K562 (cell line): Measurements from ENCODE around the gene SNX10. TPM values are rescaled to one million over a fixed set of nuclear protein-coding genes. Genes with fewer than 3 reads are reported as not detected.

Experiments used
- ATAC-seq: fragments of 200-7000 bp; cut with Tn5 transposase; 3 replicates; pipeline ENCODE4 v1.9.1; 2020; ENCODE audit warnings: moderate library complexity
- BruUV-seq: library from RNA; stranded (reverse); fragments of 400-500 nt; replicated peaks from 2 replicates; lab custom pipeline; 2021; lab: Mats Ljungman, UMichigan
- CTCF ChIA-PET: fragments of 300-600 bp; formaldehyde crosslinking; extraction: SDS; loops from one replicate; lab custom pipeline; 2021; ENCODE audit warnings: low intra/inter-chr PET ratio; lab: Yijun Ruan, JAX
- POLR2A ChIA-PET: fragments of 300-600, 350-650 bp; sonication (Branson Sonifier 250); formaldehyde crosslinking; extraction: SDS; loops from one replicate; lab custom pipeline; 2021; ENCODE audit warnings: antibody characterized with exemption, inconsistent platforms; lab: Yijun Ruan, JAX
- DNase-seq, 4 experiments: peaks; one replicate each; pipeline versions ENCODE4 v3.0.0 to v3.0.0-alpha.2; 2011 to 2018; ENCODE audit warnings: low spot score in 3 of 4, mixed read lengths in 3 of 4; ENCODE audit errors: extremely low read depth in 1 of 4
- FAIRE-seq: peaks from 2 replicates; lab custom pipeline; 2011; peaks lifted over from hg19 to GRCh38; lab: Jason Lieb, UNC
- H2AFZ ChIP-seq: 2 replicates; pipeline ENCODE4 v1.6.0; 2011; ENCODE audit warnings: low read depth, low read length, control low read depth, inconsistent platforms
- H3K27ac ChIP-seq: fragments of 200-600 bp; 3 replicates; pipeline ENCODE4 v1.8.0; 2011; ENCODE audit warnings: low read depth, mild to moderate bottlenecking, control low read depth, inconsistent platforms, low read length, moderate library complexity, mixed read lengths; ENCODE audit errors: extremely low read depth
- H3K27me3 ChIP-seq, 2 experiments: fragments of 300-600 bp in 1 of 2; 2 replicates in 1 of 2; 3 replicates in 1 of 2; pipeline versions ENCODE4 v1.6.0 to v1.8.0; 2011; ENCODE audit warnings: inconsistent platforms in 2 of 2, low read length in 2 of 2, mild to moderate bottlenecking in 1 of 2, mixed read lengths in 1 of 2, moderate library complexity in 1 of 2; ENCODE audit not compliant: control insufficient read depth in 2 of 2, insufficient read depth in 2 of 2
- H3K36me3 ChIP-seq: fragments of 300-600 bp; 3 replicates; pipeline ENCODE4 v1.8.0; 2011; ENCODE audit warnings: mild to moderate bottlenecking, low read length, inconsistent platforms; ENCODE audit not compliant: control insufficient read depth, insufficient read depth
- H3K4me1 ChIP-seq, 2 experiments: fragments of 200-600 bp in 1 of 2; replicated peaks in 1 of 2; 2 replicates in 1 of 2; 3 replicates in 1 of 2; pipeline versions ENCODE4 v1.5.1 to v1.8.0; 2011; ENCODE audit warnings: inconsistent platforms in 2 of 2, low read length in 2 of 2, mild to moderate bottlenecking in 1 of 2, mixed read lengths in 1 of 2, moderate library complexity in 1 of 2; ENCODE audit not compliant: control insufficient read depth in 2 of 2, insufficient read depth in 2 of 2
- H3K4me2 ChIP-seq: 2 replicates; pipeline ENCODE4 v1.6.1; 2011; ENCODE audit warnings: low read length, control low read depth, inconsistent platforms, mixed read lengths; ENCODE audit not compliant: insufficient read depth
- H3K4me3 ChIP-seq: fragments of 200-600 bp; sonication (generic), shearing (Covaris generic); 2 replicates; pipeline ENCODE4 v1.5.1; 2016; ENCODE audit warnings: control low read depth, inconsistent platforms
- H3K79me2 ChIP-seq: fragments of 200-600 bp; 3 replicates; pipeline ENCODE4 v1.8.0; 2011; ENCODE audit warnings: low read length, inconsistent platforms; ENCODE audit not compliant: control insufficient read depth, insufficient read depth
- H3K9ac ChIP-seq, 2 experiments: 2 replicates each; pipeline versions ENCODE4 v1.6.0 to v1.6.1; 2011; ENCODE audit warnings: low read depth in 2 of 2, low read length in 2 of 2, control low read depth in 1 of 2, inconsistent platforms in 1 of 2, mild to moderate bottlenecking in 1 of 2, mixed read lengths in 1 of 2; ENCODE audit not compliant: insufficient read depth in 1 of 2
- H3K9me1 ChIP-seq: one replicate; pipeline ENCODE4 v1.6.0; 2011; ENCODE audit warnings: inconsistent platforms, mild to moderate bottlenecking, low read length, moderate library complexity; ENCODE audit not compliant: control insufficient read depth, insufficient read depth
- H3K9me3 ChIP-seq: replicated peaks from 2 replicates; pipeline ENCODE4 v1.5.1; 2011; ENCODE audit warnings: low read depth, low read length, inconsistent platforms; ENCODE audit not compliant: control insufficient read depth, insufficient read depth
- H4K20me1 ChIP-seq: replicated peaks from 2 replicates; pipeline ENCODE4 v1.6.1; 2011; ENCODE audit warnings: low read length, inconsistent platforms, mixed read lengths; ENCODE audit not compliant: control insufficient read depth, insufficient read depth
- AFF1 ChIP-seq, 2 experiments: fragments of 450-650 bp; IDR thresholded peaks; 2 replicates each; pipeline ENCODE4 v1.6.1; 2018; ENCODE audit warnings: mild to moderate bottlenecking in 2 of 2, low read depth in 1 of 2; ENCODE audit not compliant: partially characterized antibody in 2 of 2
- BHLHE40 ChIP-seq: IDR thresholded peaks from 2 replicates; pipeline ENCODE4 v1.6.1; 2011; ENCODE audit warnings: low read length, improper control_type of control experiment
- FIP1L1 ChIP-seq: fragments of 200-400 bp; formaldehyde crosslinking; IDR thresholded peaks from 2 replicates; pipeline ENCODE4 v1.6.1; 2018; ENCODE audit warnings: mild to moderate bottlenecking, low read depth, low read length; ENCODE audit not compliant: poor library complexity, severe bottlenecking
- FOXP1 ChIP-seq: sonication (generic); formaldehyde crosslinking; IDR thresholded peaks from 2 replicates; pipeline ENCODE4 v1.8.0; 2022; ENCODE audit warnings: mild to moderate bottlenecking, missing genetic modification reagents
- HINFP ChIP-seq: fragments of 450-650 bp; conservative IDR thresholded peaks from 2 replicates; pipeline ENCODE4 v1.6.1; 2016; ENCODE audit warnings: missing genetic modification characterization, low read depth, mild to moderate bottlenecking, control low read depth, missing compliant biosample characterization
- JUN ChIP-seq, 2 experiments: sonication (generic) in 1 of 2; formaldehyde crosslinking in 1 of 2; IDR thresholded peaks; 2 replicates each; pipeline versions ENCODE4 v1.6.1 to v1.8.0; 2012 to 2022; ENCODE audit warnings: borderline replicate concordance in 2 of 2, mild to moderate bottlenecking in 2 of 2, improper control_type of control experiment in 1 of 2, low read depth in 1 of 2, low read length in 1 of 2, missing genetic modification reagents in 1 of 2
- LARP7 ChIP-seq: fragments of 450-650 bp; IDR thresholded peaks from 2 replicates; pipeline ENCODE4 v1.6.1; 2016
- MCM5 ChIP-seq: fragments of 450-650 bp; IDR thresholded peaks from 2 replicates; pipeline ENCODE4 v1.6.1; 2016; ENCODE audit warnings: low read depth
- MTA3 ChIP-seq: fragments of 450-650 bp; formaldehyde crosslinking; IDR thresholded peaks from 2 replicates; pipeline ENCODE4 v1.6.1; 2017; ENCODE audit warnings: mild to moderate bottlenecking, borderline replicate concordance
- MYBL2 ChIP-seq, 2 experiments: fragments of 450-650 bp in 1 of 2; sonication (generic) in 1 of 2; formaldehyde crosslinking in 1 of 2; IDR thresholded peaks; 2 replicates each; pipeline versions ENCODE4 v1.6.1 to v1.8.1; 2017 to 2022; ENCODE audit warnings: borderline replicate concordance in 1 of 2, inconsistent platforms in 1 of 2, low read depth in 1 of 2, mild to moderate bottlenecking in 1 of 2, missing genetic modification reagents in 1 of 2, moderate library complexity in 1 of 2
- NR2C1 ChIP-seq, 2 experiments: fragments of 450-650 bp; IDR thresholded peaks; 2 replicates each; pipeline ENCODE4 v1.6.1; 2017; ENCODE audit warnings: mild to moderate bottlenecking in 2 of 2, antibody characterized with exemption in 1 of 2, inconsistent platforms in 1 of 2, missing compliant biosample characterization in 1 of 2, missing genetic modification characterization in 1 of 2
- SMAD3 ChIP-seq: fragments of 450-650 bp; formaldehyde crosslinking; conservative IDR thresholded peaks from 2 replicates; pipeline ENCODE4 v1.4.0; 2020; ENCODE audit warnings: mild to moderate bottlenecking
- SMARCB1 ChIP-seq: IDR thresholded peaks from 2 replicates; pipeline ENCODE4 v1.6.1; 2011; ENCODE audit warnings: improper control_type of control experiment, low read depth; ENCODE audit not compliant: insufficient read length
- ZBTB34 ChIP-seq: fragments of 250-450 bp; sonication (Bioruptor Pico); IDR thresholded peaks from 2 replicates; pipeline ENCODE4 v1.8.0; 2021; ENCODE audit warnings: mild to moderate bottlenecking, moderate library complexity
- ZC3H8 ChIP-seq: fragments of 450-650 bp; IDR thresholded peaks from 2 replicates; pipeline ENCODE4 v1.6.1; 2017
- WGBS: fragments of 100-300 bp; shearing (Covaris generic); methylation state at CpG from one replicate; pipeline ENCODE4 v1.1.6; 2016; ENCODE audit warnings: low coverage, mixed read lengths; ENCODE audit not compliant: insufficient coverage; ENCODE audit errors: missing lambda C conversion rate; 5-methylcytosine and 5-hydroxymethylcytosine counted together
- in situ Hi-C: fragments of 300-500 bp; cut with MboI; formaldehyde crosslinking; loops from 4 replicates; pipeline ENCODE4 v1.15.0; 2018; ENCODE audit warnings: inconsistent platforms, mixed read lengths
- intact Hi-C: fragments of 100-400 bp; cut with micrococcal nuclease; formaldehyde crosslinking; loops from 2 replicates; pipeline ENCODE4 v1.14.2; 2022
- polyA plus RNA-seq, 8 experiments: library from polyadenylated mRNA; depleted of rRNA in 4 of 8; stranded (reverse) in 5 of 8; unstranded in 3 of 8; fragments of >200 nt; fragmentation: Nextera tagmentation in 2 of 8; fragmentation: Illumina TruSeq in 1 of 8; extraction: Ambion mirVana in 2 of 8; extraction: Trizol in 1 of 8; gene quantifications; 2 replicates each; pipeline versions ENCODE4 v1.2.1 to v1.2.3, GENCODE V29; 2011 to 2014; ENCODE audit warnings: inconsistent platforms in 1 of 8, missing spikeins in 1 of 8
- total RNA-seq, 7 experiments: library from RNA; depleted of rRNA in 6 of 7; stranded (reverse); fragments of >200 nt in 6 of 7; fragmentation: Illumina TruSeq in 2 of 7; extraction: Trizol in 2 of 7; gene quantifications; 2 replicates each; pipeline versions ENCODE4 v1.2.1 to v1.2.3, GENCODE V29; 2011 to 2021; ENCODE audit warnings: low replicate concordance in 1 of 7

Gene SNX10
- total and polyA plus RNA-seq, 9 of the 15 experiments (the other 6 are each of a cell fraction or from before 2014, with no cell fraction given), result 6.9 to 16.5 (median 11.5) TPM

- intact Hi-C loops (no loop called here), in situ Hi-C loops (no loop called here)
- Histone ChIP-seq H4K20me1 (no peaks in the 10 kb centered on the region), H3K4me1 (peaks cover 3 to 32% of the 10 kb centered on the region in 2 experiments; a peak in 4 of 5 replicates), H3K79me2 (no peaks in the 10 kb centered on the region), H3K4me2 (0 out of 2 replicates have a peak overlapping the region, but pooled peaks have one; percentile 3), H3K27me3 (no peaks in the 10 kb centered on the region), H3K9me3 (no peaks in the 10 kb centered on the region), H2AFZ (0 out of 2 replicates have a peak overlapping the region, but pooled peaks have one; percentile 38), H3K9ac (no peak overlapping the region), H3K27ac (no peak overlapping the region), H3K4me3 (no peak overlapping the region), H3K9me1 (no peaks in the 10 kb centered on the region), H3K36me3 (no peaks in the 10 kb centered on the region)
- no peak for DNase-seq
- FAIRE-seq, result no peak
- no TSS peak for BruUV-seq
- CTCF ChIA-PET, result no interaction called here
- peak; percentile 26; the same call in 1 of the 3 replicates for ATAC-seq
- POLR2A ChIA-PET, result interaction anchor here (0.6 kb wide), 1 partner anchor 727 kb away, joined by 3 read pairs; no protein-coding TSS in a partner anchor
- WGBS, result 45% methylated on average over 1 of the region's 1 CpG
- no peak for TF ChIP-seq ZBTB34
- TF ChIP-seq JUN (IDR thresholded peaks at IDR 0.05; ENCODE audit: borderline replicate concordance, low read depth, low read length), result no peak
- TF ChIP-seq JUN (CRISPR knock-in tag; IDR thresholded peaks at IDR 0.05; ENCODE audit: borderline replicate concordance), result no peak
- TF ChIP-seq MCM5, result no peak
- TF ChIP-seq FOXP1 (CRISPR knock-in tag), result no peak
- no peak for TF ChIP-seq ZC3H8
- no peak for TF ChIP-seq NR2C1 (IDR thresholded peaks at IDR 0.05)
- TF ChIP-seq NR2C1 (tag; IDR thresholded peaks at IDR 0.05), result no peak
- TF ChIP-seq FIP1L1, result no peak
- no peak for TF ChIP-seq SMAD3 (CRISPR knock-in tag)
- TF ChIP-seq MYBL2 (IDR thresholded peaks at IDR 0.05; ENCODE audit: low read depth), result no peak
- TF ChIP-seq MYBL2 (CRISPR knock-in tag; IDR thresholded peaks at IDR 0.05; ENCODE audit: borderline replicate concordance), result no peak
- no peak for TF ChIP-seq SMARCB1
- TF ChIP-seq MTA3, result no peak
- TF ChIP-seq BHLHE40, result no peak
- no peak for TF ChIP-seq HINFP (tag)
- TF ChIP-seq AFF1 (IDR thresholded peaks at IDR 0.05; ENCODE audit: low read depth in 1 of 2, partially characterized antibody in 2 of 2), result no peak
- TF ChIP-seq LARP7, result no peak
Measured at GRCh38 chr7:26423436-26423835, 131.8 kb downstream of the SNX10 start.
